Activated T-cell treated with anti-CD3 and anti-CD28 coated beads for 1 hour (primary cell): Measurements from ENCODE around the gene WDFY4.

ENCODE experiments used
- DNase-seq: peaks from one replicate; pipeline ENCODE4 v3.0.0-alpha.2; 2020; ENCODE audit warnings: low read depth

The WDFY4 gene

DNA sequence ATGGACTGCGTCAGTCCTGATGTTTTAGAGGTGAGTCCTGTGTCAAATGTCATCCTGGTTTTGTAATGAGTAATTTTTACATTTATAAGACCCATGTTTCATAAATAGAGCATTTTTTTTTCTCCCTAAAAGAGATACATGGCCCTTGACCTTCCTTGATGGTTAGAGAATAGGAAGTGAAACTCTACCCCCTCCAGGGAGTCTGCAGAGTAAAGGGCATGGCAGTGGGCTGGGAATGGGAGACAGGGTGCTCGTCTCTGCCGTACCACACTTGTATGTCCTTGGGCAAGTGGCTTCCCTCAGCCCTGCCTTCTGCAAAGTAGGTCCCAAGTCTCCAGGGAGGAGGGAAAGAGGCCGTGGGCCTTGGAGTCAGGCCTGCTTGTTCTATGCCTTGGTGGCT is 63.9 kb downstream of the WDFY4 start:
- no peak for DNase-seq

DNA sequence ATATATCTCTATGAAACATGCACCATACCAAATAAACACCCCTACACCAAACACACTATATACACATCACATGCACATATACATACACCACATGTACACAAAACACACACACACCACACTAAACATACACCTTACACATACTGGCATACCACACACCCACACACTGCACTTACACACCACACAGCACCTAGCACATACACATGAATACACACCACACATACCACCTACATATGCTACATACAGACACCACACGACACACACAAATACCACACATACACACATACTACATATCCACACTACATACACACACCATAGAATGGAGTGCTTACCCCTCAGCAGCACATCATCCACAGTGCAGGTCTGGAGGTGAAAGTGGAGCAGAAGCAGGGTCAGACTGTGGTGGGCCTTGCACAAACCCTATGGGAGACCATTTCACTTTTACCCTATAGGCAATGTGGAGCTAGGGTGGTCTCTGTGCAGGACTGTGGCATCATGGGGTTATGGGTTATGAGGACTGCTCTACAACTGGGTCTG is 64.6 kb downstream of the WDFY4 start:
- DNase-seq = no peak

DNA sequence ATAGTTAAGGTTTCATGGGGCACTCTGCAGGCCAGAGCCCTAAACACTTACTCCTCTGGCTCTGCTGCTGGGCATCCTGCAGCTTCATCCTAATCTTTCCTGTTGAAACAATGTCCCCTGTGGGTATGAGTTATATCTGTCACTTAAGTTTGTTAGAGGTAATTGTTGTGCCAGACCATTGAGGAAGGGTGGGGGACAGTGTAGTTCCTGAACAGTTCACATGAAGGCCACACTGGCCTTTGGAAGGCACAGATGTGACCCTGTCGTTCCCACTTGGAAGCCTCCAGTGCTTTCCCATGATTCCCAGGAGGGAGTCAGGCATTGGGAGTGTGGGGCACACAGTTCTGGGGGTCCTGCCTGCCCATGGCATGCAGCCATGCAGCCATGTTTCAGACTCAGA is 65.3 kb downstream of the WDFY4 start:
- no peak for DNase-seq

DNA sequence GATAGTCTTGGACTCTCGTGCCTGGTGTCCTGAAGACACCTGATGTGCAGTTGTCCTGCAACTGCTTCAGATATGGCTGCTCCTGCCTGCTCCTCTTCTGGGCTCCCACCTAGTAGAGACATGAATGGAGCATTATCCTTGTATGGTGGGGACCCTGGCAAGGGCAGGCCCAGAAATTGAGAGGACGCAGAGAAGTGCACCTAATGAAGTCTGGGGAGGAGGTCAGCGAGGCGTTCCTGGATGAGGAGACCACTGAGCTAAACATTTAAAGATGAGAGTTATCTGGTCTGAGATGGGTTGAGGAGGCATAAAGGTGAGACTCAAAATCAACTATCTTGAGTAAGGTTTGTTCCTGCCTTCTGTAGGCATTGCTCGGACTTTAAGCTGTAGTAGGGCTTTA is 66.3 kb downstream of the WDFY4 start:
- DNase-seq = no peak

DNA sequence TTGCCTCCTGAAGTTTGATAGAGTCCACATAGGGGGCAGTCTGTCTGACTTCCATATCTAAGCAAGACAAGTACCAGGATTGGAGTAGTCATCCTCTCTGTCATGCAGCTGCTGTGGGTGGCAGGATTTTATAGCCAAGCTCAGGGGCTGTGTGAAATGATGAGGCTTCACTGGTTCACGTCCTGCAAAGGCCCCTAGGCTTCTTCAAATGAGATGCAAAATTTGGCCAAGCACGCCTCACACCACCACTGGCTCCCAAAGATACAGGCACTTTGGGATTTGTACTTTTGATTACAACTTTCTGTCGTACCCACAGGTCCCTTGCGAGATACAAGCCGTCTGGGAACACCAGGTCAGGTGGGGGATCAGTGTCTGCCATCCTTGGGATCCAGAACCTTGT is 67.1 kb downstream of the WDFY4 start:
- no peak for DNase-seq

DNA sequence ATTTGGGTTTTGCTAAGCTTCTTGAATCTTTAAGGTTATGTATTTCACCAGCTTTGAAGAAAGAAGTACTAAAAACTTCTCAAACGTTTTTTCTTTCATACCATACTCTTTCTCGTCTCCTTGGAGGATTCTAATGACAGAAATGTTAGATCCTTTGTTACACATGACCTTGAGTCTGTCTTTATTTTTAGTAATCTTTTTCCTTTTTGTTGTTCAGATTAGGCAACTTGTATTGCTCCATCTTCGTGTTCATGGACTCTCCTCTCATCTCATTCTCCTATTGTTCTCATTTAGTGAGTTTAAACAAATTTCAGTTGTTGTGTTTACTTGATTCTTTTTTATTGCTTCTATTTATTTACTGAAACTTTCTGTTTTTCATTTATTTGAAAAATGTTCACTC is 73.7 kb downstream of the WDFY4 start:
- DNase-seq = no peak

DNA sequence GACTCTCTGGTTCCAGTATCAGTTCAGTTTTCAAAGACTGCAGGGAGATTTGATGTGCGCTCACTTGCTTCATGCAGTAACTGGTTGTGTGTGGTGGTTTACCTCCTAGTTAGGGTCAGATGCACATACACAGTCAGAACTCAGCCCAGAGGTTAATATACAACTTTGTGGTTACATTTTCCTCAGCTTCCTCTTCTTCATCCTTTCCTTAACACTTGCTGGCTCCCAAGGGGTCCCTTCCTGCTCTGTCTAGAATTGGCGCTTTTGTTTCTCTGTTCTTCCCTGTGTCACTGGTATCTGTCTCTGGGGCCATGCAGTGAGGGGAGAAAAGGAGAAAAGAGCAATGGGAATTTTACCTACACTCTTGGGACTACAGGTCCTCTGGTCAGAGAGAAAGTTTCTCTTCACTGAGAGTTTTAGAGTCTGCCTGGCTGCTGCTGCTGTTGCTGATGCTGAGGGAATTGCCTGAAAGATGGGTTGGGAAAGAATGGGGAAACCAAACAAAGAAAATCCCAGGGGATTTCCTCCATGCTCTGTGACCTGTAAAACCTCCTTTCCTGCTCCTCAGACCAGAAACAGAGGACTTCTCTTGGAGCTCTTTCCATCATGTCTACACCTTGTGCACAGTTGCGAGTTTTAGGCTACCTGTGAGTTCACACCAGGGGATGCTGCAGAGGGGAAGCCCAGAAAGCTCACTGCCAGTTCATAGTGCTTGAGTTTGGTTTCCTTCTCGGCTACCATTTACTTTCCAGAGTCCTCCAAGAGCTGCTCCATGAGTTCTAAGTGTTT is 74.6 kb downstream of the WDFY4 start:
- no peak for DNase-seq

DNA sequence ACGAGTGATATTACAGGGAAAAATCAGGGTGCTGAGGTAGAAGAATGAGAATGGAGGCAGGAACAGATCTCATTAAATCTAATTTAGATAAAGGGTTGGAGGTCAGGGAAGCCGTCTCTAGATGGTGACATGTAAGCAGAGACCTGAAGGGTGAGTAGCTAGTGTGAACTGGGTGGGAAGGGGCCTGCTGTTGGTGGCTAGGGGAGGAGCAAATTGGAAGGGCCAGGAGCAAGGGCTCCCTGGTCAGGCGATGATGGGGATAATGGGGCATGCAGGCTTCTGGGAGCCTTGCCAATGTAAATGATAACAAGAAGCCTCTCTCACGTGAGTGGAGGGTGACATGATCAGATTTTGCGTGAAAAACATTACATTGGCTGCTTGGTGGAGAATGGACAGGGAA is 76.3 kb downstream of the WDFY4 start:
- no peak for DNase-seq

DNA sequence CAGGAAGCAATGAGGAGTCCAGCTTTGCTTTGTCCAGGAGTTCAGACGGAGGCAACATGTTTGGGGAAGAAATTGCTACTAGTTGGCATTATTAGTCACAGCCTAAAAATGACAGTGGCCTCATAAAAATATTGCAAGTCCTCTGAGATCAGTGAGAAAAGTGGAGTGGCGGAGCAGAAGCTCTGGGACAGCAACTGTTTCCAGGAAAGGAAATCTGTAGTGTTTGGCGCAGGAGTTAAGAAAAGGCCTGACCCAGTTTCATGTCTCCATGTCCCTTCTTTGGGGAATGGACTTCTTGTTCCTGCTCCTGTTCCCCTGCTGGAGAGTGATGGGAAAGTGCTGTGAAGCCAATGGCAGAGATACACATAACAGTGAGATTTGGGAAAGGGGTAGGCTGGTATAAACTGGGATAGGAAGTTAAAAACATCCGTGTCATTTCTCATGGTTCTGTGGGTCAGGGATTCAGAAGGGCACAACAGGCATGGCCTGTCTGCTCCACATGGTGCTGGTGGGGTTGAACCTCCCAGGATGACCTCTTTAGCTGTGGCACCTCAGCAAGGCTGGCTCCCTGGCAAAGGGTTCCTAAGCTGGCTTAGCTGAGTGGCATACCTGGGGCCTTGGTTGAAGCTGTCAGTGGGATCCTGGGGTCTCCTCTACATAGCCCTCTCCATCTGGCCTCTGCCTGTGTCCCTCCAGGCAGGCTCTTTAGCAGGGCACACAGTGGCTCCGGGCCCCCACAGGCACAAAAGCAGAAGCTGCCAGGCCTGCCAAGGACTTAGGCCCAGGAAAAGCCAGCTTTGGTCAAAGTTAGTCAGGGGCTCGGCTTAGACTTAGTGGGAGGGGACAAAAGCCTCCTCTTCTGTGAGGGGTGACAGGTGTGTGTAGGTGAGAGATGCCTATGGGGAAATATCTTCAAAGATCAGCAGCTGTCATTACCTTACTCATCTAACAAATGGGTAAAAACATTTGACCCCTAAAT is 77.7 kb downstream of the WDFY4 start:
- no peak for DNase-seq

DNA sequence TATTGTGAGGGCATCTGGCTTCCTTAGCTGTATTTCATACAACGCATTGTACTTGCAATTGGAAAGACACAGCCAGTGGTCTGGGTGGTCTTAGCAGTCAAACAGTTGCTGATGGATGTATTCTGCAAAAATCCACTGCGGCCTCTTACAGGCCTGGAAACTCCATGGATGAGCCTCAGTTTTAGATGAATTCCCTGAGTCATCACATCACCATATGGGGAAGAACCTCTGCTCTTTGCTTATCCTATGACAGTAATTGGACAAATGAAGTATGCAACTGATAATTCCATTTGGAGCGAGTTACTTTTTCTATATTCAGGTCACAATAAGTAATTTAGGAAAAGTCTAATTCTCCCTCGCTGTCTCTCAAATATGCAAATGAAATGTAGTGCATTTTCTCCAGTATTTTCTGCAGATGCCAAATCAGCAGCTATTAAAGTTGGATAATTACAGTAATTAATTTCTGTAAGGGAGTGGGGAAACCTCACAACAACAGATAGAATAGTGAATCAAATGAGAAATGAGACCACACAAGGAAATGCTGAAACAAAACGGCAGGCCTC is 78.8 kb downstream of the WDFY4 start:
- DNase-seq = no peak

DNA sequence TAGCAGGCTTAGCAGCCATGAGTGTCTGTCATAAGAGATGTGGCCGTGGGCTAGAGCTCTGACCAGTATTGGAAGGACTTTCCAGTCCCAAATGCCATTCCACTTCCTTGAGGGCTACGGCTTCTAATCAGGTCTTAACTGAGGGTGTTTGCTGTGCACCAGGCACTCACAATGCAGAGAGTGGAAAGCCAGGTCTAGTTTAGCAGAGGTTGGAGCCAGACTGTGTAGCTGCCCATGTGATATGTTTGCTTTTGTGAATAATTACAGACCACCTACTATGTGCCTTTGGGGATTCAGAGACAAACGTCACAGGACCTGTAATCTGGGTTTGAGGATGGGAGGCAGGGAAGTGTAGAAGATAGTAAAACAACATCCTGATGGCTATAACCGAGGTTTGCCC is 79.8 kb downstream of the WDFY4 start:
- DNase-seq = no peak

DNA sequence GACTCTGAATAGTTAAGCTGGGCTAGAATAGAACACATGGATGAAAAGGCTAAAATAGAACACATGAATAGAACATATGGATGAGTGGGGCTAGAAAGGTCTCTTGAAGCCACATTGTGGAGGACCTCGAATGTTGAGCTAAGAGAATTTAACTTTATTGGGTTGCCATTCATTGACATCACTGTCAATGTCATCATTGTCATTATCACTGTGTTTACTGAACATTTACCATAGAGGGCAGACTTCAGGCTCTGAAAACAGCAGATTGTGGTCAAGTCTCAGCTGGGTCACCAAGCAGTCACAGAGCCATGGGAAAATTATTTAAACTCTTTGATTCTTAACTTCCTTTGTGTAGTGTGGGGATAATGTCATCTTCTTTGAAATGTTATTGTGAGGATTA is 80.4 kb downstream of the WDFY4 start:
- no peak for DNase-seq

DNA sequence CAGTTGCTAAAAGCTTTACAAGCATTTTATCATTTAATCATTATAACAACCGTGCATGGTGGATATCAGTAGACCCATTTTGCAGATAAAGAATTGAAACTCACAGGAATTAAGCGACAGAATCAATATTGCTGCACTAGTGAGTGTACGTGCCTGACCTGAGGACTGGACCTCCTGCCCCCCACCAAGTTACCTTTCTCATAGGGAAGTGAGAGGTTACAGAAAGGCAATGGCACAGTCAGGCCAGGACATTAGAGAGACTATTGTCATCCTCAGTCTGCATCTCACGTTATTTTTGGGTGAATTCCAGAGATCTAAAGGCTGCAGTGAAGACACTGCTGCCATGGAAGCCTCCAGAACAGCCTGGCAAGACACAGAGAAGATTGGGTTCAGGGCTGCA is 80.9 kb downstream of the WDFY4 start:
- no peak for DNase-seq

DNA sequence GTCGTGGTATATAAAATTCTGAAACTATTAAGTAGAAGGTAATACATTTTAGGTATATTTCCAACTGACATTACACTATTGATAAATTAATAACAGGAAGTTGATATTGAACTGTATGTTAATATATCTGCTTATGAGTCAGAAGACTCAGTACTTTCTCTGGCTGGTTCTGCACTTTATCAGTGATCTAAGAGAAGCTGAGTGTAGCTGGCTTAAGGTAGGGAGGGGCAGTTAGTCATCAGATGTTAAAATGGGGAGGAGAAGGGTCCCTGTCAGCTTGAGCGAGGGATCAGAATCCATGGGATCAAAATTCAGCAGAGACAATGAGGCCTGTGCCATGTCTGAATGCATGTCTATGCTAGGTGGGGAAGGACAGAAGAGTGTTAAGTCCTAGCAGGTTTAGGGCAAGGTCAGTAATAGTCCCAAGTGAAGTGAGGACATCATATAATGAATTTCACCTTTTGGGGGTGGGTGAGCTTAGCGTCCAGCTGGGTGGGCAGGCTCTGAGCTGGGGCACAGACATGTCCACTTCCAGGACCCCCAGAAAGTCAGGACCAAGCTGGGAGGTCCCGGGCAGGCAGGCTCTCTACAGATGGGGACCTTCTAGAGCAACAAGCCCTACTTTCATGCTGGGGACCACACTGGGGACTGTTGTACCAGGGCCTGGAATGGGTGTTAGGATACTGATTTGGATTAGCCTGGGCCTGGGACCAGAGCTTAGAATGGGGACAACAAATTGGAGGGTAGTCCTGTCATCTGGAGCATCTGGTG is 82.9 kb downstream of the WDFY4 start:
- DNase-seq = no peak

DNA sequence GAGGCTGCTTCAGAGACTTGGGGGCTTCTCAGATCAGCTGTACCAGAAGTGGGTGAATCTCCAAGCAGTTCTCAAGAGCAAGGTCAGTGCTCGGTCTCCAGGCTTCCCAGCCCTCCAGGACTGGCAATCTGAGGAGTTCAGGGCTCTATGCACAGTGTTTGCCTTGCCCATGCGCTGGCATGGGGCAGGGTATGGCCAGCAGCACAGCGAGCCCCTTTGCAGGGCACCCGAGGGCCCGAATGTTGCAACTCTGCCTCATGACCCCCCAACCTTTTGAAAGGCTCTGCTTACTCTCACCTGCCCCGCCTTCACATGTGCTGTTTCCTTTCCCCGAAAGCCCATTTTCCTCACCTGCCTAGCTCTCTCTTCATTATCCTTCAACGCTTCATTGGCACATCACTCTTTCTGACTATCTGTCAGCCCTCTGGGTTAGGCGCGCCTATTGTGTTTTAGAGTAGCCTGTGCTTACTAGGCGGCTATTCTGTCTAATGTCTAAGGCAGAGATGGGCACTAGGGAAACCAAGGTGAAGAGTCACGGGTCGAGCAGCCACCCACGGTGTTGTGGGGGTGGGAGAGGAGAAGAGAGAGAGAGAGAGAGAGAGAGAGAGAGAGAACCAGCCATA is 83.6 kb downstream of the WDFY4 start:
- DNase-seq = no peak

DNA sequence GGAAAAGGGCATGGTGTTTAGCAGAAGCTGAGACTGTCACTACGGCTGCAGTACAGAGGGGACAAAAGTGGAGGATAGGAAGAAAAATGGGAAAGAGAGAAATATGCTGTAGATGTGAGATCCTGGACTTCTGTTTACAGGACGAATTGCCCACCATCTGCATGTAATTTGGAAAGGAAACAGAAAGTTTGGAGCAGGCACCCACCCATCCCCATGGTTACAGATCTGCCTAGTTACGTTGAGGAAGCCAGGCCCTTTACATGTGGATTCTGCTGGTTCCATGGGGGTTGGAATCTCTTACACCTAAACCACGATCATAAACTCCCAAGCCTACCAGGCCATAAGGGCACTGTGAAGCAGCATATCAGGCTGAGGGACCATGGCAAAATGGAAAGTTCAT is 84.3 kb downstream of the WDFY4 start:
- DNase-seq = no peak

DNA sequence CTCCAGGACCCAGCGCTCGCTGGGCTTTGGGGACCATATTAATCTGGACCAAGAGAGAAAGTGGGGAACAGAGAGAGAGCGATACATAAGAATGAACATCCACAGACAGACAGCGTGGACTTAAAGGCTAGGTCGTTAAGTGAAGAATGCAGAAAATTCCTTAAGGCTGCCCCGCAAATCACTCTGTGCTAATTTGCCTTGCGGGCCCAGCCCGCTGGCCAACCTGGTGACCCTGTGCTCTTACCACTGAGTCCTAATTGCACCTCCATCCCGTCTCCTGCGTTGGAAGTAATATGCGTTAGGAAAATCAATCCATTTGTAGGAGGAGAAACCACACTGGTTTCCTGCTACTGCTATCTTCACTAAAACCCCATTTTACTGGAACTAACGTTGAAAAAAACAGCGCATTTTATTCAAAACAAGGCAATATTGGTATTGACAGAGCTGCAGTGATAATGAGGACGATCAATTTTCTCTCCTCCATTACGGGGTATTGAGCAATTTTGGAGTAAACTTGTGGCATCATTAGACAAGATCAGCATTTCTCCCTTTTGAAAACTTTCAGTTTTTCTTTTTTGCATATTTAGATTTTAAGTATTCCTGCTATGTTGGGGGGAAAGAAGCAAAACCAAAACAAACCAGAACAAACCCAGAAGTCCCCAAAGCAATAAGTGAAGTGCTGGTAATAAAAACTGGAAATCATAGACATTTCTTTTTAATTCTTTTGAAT is 85.2 kb downstream of the WDFY4 start:
- no peak for DNase-seq

DNA sequence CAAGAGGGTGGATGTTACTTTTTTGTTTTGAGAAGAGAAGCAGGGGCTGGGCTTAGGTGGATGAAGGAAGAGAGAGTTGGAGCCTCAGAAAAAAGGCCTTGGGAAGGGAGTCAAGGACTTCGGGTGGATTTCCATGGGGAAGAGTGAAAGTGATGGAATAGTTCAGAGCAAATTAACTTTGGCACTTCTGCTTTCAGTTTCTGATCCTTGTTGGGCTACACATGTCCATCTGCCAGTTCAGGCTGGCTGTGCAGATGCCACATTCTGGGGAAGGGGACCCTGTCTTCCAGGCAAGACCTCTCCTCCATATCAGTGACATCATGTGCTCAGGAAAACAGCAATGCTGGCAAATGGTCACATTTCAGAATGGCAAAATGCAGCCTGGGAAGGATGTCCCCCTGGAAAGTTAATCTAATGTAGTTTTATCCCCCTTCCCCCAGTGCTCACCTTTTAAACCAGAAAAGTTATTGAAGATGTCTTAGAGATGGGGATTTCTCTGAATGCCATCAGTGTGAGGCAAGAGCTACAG is 86.0 kb downstream of the WDFY4 start:
- DNase-seq = no peak

DNA sequence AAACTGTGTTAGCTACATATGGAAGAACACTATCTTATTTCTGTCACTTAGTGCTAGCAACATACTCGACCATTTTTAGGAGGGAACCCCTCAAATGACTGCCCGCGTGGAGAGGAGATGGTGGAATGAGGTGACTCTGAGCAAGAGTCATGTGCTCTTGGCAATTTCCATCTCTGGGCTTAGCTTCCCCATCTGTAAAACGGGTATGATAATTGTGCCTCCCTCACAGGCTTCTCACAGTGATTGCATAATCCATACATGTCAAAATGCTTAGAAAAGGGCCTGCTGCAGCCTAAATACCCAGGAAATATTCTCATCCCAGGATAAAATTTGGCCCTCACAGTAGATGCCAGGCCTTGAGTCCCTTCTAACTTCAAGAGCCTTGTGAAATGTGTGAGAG is 86.6 kb downstream of the WDFY4 start:
- no peak for DNase-seq

DNA sequence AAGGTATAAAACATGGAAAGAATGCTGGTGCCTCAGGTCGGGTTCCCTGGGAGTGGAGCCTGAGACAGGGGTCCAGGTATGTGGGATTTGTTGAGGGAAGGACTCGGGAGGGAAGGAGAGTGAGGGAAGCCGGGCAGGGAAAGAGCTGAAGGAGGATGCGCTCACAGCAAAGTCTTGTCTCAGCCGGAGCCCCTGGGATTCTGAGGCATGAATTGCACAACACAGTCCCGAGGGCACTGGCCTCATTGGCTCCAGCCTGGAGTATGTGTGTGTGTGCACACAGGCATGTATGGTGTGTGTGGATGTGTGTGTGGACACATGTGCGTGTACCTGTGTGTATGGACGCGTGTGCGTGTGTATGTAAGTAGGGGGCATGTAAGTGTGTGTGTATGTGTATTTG is 87.4 kb downstream of the WDFY4 start:
- DNase-seq = no peak

DNA sequence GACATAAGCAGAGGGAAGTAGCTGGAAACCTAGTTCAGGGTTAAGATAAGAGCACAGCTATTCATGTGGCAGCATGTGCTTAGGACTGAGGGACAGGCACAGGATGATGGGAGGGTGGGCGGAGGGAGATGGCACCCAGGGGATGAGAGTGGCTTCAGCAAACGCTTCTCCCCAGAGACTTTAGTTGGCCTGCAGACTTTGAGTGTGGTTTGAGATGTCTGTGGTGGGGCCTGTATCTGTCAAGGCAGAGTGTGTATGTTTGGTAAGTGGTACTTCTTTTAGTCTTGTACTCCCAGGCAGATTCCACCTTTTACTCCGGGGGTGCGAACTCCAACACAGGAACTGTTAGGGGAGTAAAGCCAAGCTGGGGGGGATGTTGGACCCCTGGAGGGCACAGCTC is 88.9 kb downstream of the WDFY4 start:
- DNase-seq = no peak
